ENCODE data around the gene FAM187B.
"Not testable (repeated sequence)": the region's sequence is repeated elsewhere in the genome, so short reads cannot be mapped to it uniquely, and the experiment has no call there.

FAM187B gene

GRCh38 chr19:35241417-35241816 lies 12.9 kb upstream of the FAM187B start:
- no peak for ATAC-seq

GRCh38 chr19:35240327-35240726 lies 11.8 kb upstream of the FAM187B start:
- TF ChIP-seq CREB5 (CRISPR knock-in tag; IDR thresholded peaks at IDR 0.05; ENCODE audit: low read depth) (no peak), PPARA (CRISPR knock-in tag; IDR thresholded peaks at IDR 0.05; ENCODE audit: borderline replicate concordance) (no peak), ARNTL (CRISPR knock-in tag; IDR thresholded peaks at IDR 0.05; ENCODE audit: borderline replicate concordance, low read depth) (no peak)
- no peak for ATAC-seq

More at GRCh38 chr19:35241417-35241816, 12.9 kb upstream of the FAM187B start:
- TF ChIP-seq CREB5 (CRISPR knock-in tag; IDR thresholded peaks at IDR 0.05; ENCODE audit: low read depth) (no peak), CSRNP3 (CRISPR knock-in tag; IDR thresholded peaks at IDR 0.05) (no peak), ESRRG (CRISPR knock-in tag; IDR thresholded peaks at IDR 0.05) (no peak), ZNF8 (CRISPR knock-in tag; IDR thresholded peaks at IDR 0.05) (no peak), OSR1 (CRISPR knock-in tag; IDR thresholded peaks at IDR 0.05) (no peak), POU6F1 (CRISPR knock-in tag; IDR thresholded peaks at IDR 0.05; ENCODE audit: borderline replicate concordance, low read depth) (no peak), ZNF70 (CRISPR knock-in tag; IDR thresholded peaks at IDR 0.05) (no peak), BACH2 (CRISPR knock-in tag; IDR thresholded peaks at IDR 0.05; ENCODE audit: borderline replicate concordance) (no peak), ISL1 (CRISPR knock-in tag; IDR thresholded peaks at IDR 0.05) (no peak), ARNTL (CRISPR knock-in tag; IDR thresholded peaks at IDR 0.05; ENCODE audit: borderline replicate concordance, low read depth) (no peak), TCF4 (CRISPR knock-in tag; IDR thresholded peaks at IDR 0.05; ENCODE audit: borderline replicate concordance) (no peak), ZC3H10 (CRISPR knock-in tag; IDR thresholded peaks at IDR 0.05) (no peak), TOX (CRISPR knock-in tag; IDR thresholded peaks at IDR 0.05; ENCODE audit: borderline replicate concordance) (no peak), CSDC2 (CRISPR knock-in tag; IDR thresholded peaks at IDR 0.05) (no peak), SNAI2 (CRISPR knock-in tag; IDR thresholded peaks at IDR 0.05) (no peak)

GRCh38 chr19:35239597-35239996 lies 11.1 kb upstream of the FAM187B start:
- ATAC-seq, result not testable (repeated sequence)

- TF ChIP-seq ESRRG (CRISPR knock-in tag; IDR thresholded peaks at IDR 0.05), result no peak
- no peak for TF ChIP-seq POU6F1 (CRISPR knock-in tag; IDR thresholded peaks at IDR 0.05; ENCODE audit: borderline replicate concordance, low read depth)
- no peak for TF ChIP-seq ZNF70 (CRISPR knock-in tag; IDR thresholded peaks at IDR 0.05)
- no peak for TF ChIP-seq RARB (CRISPR knock-in tag; IDR thresholded peaks at IDR 0.05)
- no peak for TF ChIP-seq ARNTL (CRISPR knock-in tag; IDR thresholded peaks at IDR 0.05; ENCODE audit: borderline replicate concordance, low read depth)
- TF ChIP-seq OSR1 (CRISPR knock-in tag; IDR thresholded peaks at IDR 0.05), result no peak
- TF ChIP-seq BACH2 (CRISPR knock-in tag; IDR thresholded peaks at IDR 0.05; ENCODE audit: borderline replicate concordance), result no peak
- no peak for ATAC-seq
Observed at GRCh38 chr19:35236638-35237400, 8.3 kb upstream of the FAM187B start.

GRCh38 chr19:35232912-35233311 lies 4.4 kb upstream of the FAM187B start:
- no peak for ATAC-seq
- TF ChIP-seq ZFP30 (CRISPR knock-in tag; IDR thresholded peaks at IDR 0.05) (no peak), ZNF8 (CRISPR knock-in tag; IDR thresholded peaks at IDR 0.05) (no peak), OSR1 (CRISPR knock-in tag; IDR thresholded peaks at IDR 0.05) (no peak), SNAI2 (CRISPR knock-in tag; IDR thresholded peaks at IDR 0.05) (no peak), TOX (CRISPR knock-in tag; IDR thresholded peaks at IDR 0.05; ENCODE audit: borderline replicate concordance) (no peak), CREB5 (CRISPR knock-in tag; IDR thresholded peaks at IDR 0.05; ENCODE audit: low read depth) (no peak), POU6F1 (CRISPR knock-in tag; IDR thresholded peaks at IDR 0.05; ENCODE audit: borderline replicate concordance, low read depth) (no peak), BACH2 (CRISPR knock-in tag; IDR thresholded peaks at IDR 0.05; ENCODE audit: borderline replicate concordance) (no peak), ZNF70 (CRISPR knock-in tag; IDR thresholded peaks at IDR 0.05) (no peak), GLIS3 (CRISPR knock-in tag; IDR thresholded peaks at IDR 0.05) (no peak)

All from SK-N-SH treated with all-trans-retinoic acid at 6 μM for 48 hours (cell line).